ENCODE results near the gene HYKK. TPM values are rescaled to one million over a fixed set of nuclear protein-coding genes. Genes with fewer than 3 reads are reported as not detected.

The HYKK gene
- total and polyA plus RNA-seq, 9 of the 15 experiments (the other 6 are each of a cell fraction or from before 2014, with no cell fraction given): 1.9 to 6.1 (median 4.3) TPM

DNA sequence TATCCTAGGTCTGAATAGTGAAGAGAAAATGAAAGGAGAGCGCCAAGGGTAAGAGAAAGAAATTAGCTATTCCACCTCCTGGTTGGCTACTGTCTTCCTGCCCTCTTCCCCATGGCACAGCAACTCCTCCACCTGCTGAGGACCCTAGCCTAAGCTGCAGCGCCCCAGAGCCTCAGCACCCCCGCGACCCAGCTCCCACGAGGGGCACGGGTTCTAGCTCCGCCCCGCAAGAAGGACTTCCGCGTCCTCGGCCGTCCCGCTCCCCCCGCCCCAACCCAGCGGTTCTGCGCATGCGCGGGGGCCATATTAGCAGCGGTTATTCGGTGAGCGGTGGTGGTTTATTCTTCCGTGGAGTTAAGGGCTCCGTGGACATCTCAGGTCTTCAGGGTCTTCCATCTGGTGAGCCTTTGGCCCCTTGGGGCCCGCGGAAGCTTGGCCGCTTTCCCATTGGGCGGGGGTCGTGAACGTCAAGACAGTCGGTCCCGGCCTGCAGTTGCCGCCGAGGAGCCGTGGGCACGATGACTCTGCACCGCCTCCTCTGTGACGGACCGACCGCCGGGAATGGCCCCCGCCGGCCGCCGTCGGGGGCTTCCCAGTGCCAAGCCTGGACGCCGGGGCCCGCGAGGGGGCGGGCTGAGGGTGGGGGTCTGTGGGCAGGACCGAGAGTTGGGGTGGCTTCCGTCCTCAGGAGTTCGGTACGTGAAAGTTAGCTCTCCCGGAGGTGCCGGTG, 32.9 kb downstream of the HYKK start, which contains the start of gene PSMA4 (continued):
- TF ChIP-seq, protein P1, sequence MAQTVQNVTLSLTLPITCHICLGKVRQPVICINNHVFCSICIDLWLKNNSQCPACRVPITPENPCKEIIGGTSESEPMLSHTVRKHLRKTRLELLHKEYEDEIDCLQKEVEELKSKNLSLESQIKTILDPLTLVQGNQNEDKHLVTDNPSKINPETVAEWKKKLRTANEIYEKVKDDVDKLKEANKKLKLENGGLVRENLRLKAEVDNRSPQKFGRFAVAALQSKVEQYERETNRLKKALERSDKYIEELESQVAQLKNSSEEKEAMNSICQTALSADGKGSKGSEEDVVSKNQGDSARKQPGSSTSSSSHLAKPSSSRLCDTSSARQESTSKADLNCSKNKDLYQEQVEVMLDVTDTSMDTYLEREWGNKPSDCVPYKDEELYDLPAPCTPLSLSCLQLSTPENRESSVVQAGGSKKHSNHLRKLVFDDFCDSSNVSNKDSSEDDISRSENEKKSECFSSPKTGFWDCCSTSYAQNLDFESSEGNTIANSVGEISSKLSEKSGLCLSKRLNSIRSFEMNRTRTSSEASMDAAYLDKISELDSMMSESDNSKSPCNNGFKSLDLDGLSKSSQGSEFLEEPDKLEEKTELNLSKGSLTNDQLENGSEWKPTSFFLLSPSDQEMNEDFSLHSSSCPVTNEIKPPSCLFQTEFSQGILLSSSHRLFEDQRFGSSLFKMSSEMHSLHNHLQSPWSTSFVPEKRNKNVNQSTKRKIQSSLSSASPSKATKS (CRISPR knock-in tag; IDR thresholded peaks at IDR 0.05): no peak
- TF ChIP-seq MTA3 (IDR thresholded peaks at IDR 0.05; ENCODE audit: borderline replicate concordance): peak; percentile 88; the same call in 1 of the 2 replicates
- no peak for TF ChIP-seq ZNF239 (CRISPR knock-in tag; IDR thresholded peaks at IDR 0.05)
- peak; percentile 75 for TF ChIP-seq CXXC5 (CRISPR knock-in tag; IDR thresholded peaks at IDR 0.05)
- TF ChIP-seq NFE2 (IDR thresholded peaks at IDR 0.05; ENCODE audit: low read depth): peak; percentile 81
- no peak for TF ChIP-seq ZNF347 (CRISPR knock-in tag; IDR thresholded peaks at IDR 0.05; ENCODE audit: low read depth)
- no peak for TF ChIP-seq KLF16 (IDR thresholded peaks at IDR 0.05)
- TF ChIP-seq NR2C1 (IDR thresholded peaks at IDR 0.05): no peak
- TF ChIP-seq NR2C1 (tag; IDR thresholded peaks at IDR 0.05): no peak
- 0 out of 2 replicates have a peak, but pooled peaks have one; percentile 27 for TF ChIP-seq HCFC1 (IDR thresholded peaks at IDR 0.05; ENCODE audit: low read depth, low read length)
- no peak for TF ChIP-seq CBFA2T3 (IDR thresholded peaks at IDR 0.05)
- TF ChIP-seq, protein P2, sequence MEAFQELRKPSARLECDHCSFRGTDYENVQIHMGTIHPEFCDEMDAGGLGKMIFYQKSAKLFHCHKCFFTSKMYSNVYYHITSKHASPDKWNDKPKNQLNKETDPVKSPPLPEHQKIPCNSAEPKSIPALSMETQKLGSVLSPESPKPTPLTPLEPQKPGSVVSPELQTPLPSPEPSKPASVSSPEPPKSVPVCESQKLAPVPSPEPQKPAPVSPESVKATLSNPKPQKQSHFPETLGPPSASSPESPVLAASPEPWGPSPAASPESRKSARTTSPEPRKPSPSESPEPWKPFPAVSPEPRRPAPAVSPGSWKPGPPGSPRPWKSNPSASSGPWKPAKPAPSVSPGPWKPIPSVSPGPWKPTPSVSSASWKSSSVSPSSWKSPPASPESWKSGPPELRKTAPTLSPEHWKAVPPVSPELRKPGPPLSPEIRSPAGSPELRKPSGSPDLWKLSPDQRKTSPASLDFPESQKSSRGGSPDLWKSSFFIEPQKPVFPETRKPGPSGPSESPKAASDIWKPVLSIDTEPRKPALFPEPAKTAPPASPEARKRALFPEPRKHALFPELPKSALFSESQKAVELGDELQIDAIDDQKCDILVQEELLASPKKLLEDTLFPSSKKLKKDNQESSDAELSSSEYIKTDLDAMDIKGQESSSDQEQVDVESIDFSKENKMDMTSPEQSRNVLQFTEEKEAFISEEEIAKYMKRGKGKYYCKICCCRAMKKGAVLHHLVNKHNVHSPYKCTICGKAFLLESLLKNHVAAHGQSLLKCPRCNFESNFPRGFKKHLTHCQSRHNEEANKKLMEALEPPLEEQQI (IDR thresholded peaks at IDR 0.05): no peak
- TF ChIP-seq EP300 (IDR thresholded peaks at IDR 0.05; ENCODE audit: low read length): no peak
- peak; percentile 60 for TF ChIP-seq ZNF316 (IDR thresholded peaks at IDR 0.05)
- no peak for TF ChIP-seq BCL6 (CRISPR knock-in tag; IDR thresholded peaks at IDR 0.05)
- no peak; the same call in 1 of the 2 replicates for TF ChIP-seq FOSL1 (tag; conservative IDR thresholded peaks at IDR 0.05)
- TF ChIP-seq PHB2 (IDR thresholded peaks at IDR 0.05; ENCODE audit: low read depth): no peak
- TF ChIP-seq KAT2B (IDR thresholded peaks at IDR 0.05; ENCODE audit: low read depth, low read length): no peak
- no peak for TF ChIP-seq GTF2B (IDR thresholded peaks at IDR 0.05; ENCODE audit: extremely low read depth, insufficient read length)
- no peak; the same call in 1 of the 2 replicates for TF ChIP-seq AFF4 (CRISPR knock-in tag; IDR thresholded peaks at IDR 0.05)
- no peak for TF ChIP-seq GTF2F1 (IDR thresholded peaks at IDR 0.05; ENCODE audit: low read depth, low read length)
- no peak for TF ChIP-seq ZNF212 (CRISPR knock-in tag; IDR thresholded peaks at IDR 0.05)
